Trophoblast cell (in vitro differentiated cells and primary cell): Measurements from ENCODE around the gene CCT6B.
"Not testable (repeated sequence)": the region's sequence is repeated elsewhere in the genome, so short reads cannot be mapped to it uniquely, and the experiment has no call there.

Experiments
- DNase-seq, 2 donors: peaks; one replicate each; pipeline ENCODE4 v3.0.0-alpha.2; 2016
- H2AFZ ChIP-seq: 2 replicates; pipeline ENCODE4 v1.6.1; 2013; ENCODE audit warnings: low read length, moderate library complexity, mild to moderate bottlenecking; ENCODE audit not compliant: insufficient read depth, poor library complexity
- H2AK5ac ChIP-seq: 2 replicates; pipeline ENCODE4 v1.6.1; 2013; ENCODE audit warnings: mild to moderate bottlenecking, low read length
- H2BK120ac ChIP-seq: 2 replicates; pipeline ENCODE4 v1.6.1; 2013; ENCODE audit warnings: low read length, mild to moderate bottlenecking, moderate library complexity; ENCODE audit not compliant: insufficient read depth, poor library complexity
- H2BK12ac ChIP-seq: 2 replicates; pipeline ENCODE4 v1.6.1; 2013; ENCODE audit warnings: mild to moderate bottlenecking, low read length, moderate library complexity
- H2BK5ac ChIP-seq: 2 replicates; pipeline ENCODE4 v1.6.1; 2013; ENCODE audit warnings: low read length, low read depth, moderate library complexity, mild to moderate bottlenecking; ENCODE audit not compliant: poor library complexity
- H3K14ac ChIP-seq: 2 replicates; pipeline ENCODE4 v1.6.1; 2013; ENCODE audit warnings: mild to moderate bottlenecking, low read length
- H3K18ac ChIP-seq: 2 replicates; pipeline ENCODE4 v1.6.1; 2013; ENCODE audit warnings: mild to moderate bottlenecking, low read length
- H3K23ac ChIP-seq: 2 replicates; pipeline ENCODE4 v1.6.1; 2013; ENCODE audit warnings: low read length
- H3K27ac ChIP-seq: 2 replicates; pipeline ENCODE4 v1.5.1; 2013; ENCODE audit warnings: low read depth, mild to moderate bottlenecking, inconsistent platforms, low read length, moderate library complexity
- H3K27me3 ChIP-seq: 2 replicates; pipeline ENCODE4 v1.6.1; 2013; ENCODE audit warnings: inconsistent platforms, mild to moderate bottlenecking, low read length, moderate library complexity; ENCODE audit not compliant: insufficient read depth
- H3K36me3 ChIP-seq, 2 experiments: 1 replicate in 1 of 2; 2 replicates in 1 of 2; pipeline ENCODE4 v1.6.1; 2013; ENCODE audit warnings: low read length in 2 of 2, mild to moderate bottlenecking in 2 of 2, moderate library complexity in 1 of 2; ENCODE audit not compliant: insufficient read depth in 2 of 2, control insufficient read depth in 1 of 2
- H3K4ac ChIP-seq: 2 replicates; pipeline ENCODE4 v1.6.1; 2013; ENCODE audit warnings: low read depth, mild to moderate bottlenecking, low read length, moderate library complexity
- H3K4me1 ChIP-seq, 2 experiments: 1 replicate in 1 of 2; 2 replicates in 1 of 2; pipeline ENCODE4 v1.6.1; 2013; ENCODE audit warnings: low read length in 2 of 2, mild to moderate bottlenecking in 2 of 2, moderate library complexity in 1 of 2; ENCODE audit not compliant: insufficient read depth in 2 of 2, control insufficient read depth in 1 of 2
- H3K4me2 ChIP-seq: 2 replicates; pipeline ENCODE4 v1.6.1; 2013; ENCODE audit warnings: inconsistent platforms, mild to moderate bottlenecking, low read length, moderate library complexity
- H3K4me3 ChIP-seq: 2 replicates; pipeline ENCODE4 v1.5.1; 2013; ENCODE audit warnings: mild to moderate bottlenecking, low read depth, low read length, inconsistent platforms
- H3K79me1 ChIP-seq: one replicate; pipeline ENCODE4 v1.6.1; 2013; ENCODE audit warnings: low read length
- H3K79me2 ChIP-seq: 2 replicates; pipeline ENCODE4 v1.6.1; 2013; ENCODE audit warnings: low read length, mild to moderate bottlenecking; ENCODE audit not compliant: control insufficient read depth, insufficient read depth, poor library complexity
- H3K9ac ChIP-seq: 2 replicates; pipeline ENCODE4 v1.6.1; 2013; ENCODE audit warnings: mild to moderate bottlenecking, low read length
- H3K9me3 ChIP-seq: 2 replicates; pipeline ENCODE4 v1.6.1; 2013; ENCODE audit warnings: low read depth, mild to moderate bottlenecking, control low read depth, inconsistent platforms, low read length; ENCODE audit not compliant: insufficient read depth
- H4K12ac ChIP-seq: 2 replicates; pipeline ENCODE4 v1.6.1; 2013; ENCODE audit warnings: low read depth, mild to moderate bottlenecking, low read length, moderate library complexity
- H4K8ac ChIP-seq: 2 replicates; pipeline ENCODE4 v1.6.1; 2013; ENCODE audit warnings: low read depth, mild to moderate bottlenecking, low read length, moderate library complexity
- H4K91ac ChIP-seq: one replicate; pipeline ENCODE4 v1.6.1; 2013; ENCODE audit warnings: low read depth, mild to moderate bottlenecking, low read length, moderate library complexity
- WGBS: extraction: QIAGEN DNeasy Blood & Tissue Kit; methylation state at CpG from one replicate; pipeline ENCODE4 v1.1.7; 2013; ENCODE audit warnings: missing lambda C conversion rate; ENCODE audit not compliant: insufficient read length, insufficient coverage; ENCODE audit errors: extremely low coverage; 5-methylcytosine and 5-hydroxymethylcytosine counted together

The CCT6B gene

DNA sequence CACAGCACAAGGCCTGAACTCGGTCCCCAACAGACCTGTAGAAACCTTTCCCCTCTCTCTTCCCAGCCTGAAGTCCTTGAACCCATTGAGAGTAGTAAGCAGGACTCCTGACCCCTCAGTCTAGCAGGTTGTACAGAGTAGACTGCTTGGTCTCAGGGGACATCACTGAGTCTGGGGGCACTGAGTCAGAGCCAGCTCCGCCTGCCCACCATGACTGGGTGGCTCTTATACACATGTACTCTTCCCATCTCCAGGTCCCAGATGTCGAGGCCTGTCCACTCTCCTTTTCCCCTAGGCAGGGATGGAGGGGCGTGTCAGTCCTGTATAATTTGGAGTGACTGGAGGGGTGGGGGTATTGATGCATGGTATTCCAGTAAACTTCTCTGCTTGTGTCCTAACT lies 42.5 kb upstream of the CCT6B start:
- Histone ChIP-seq H3K18ac (no peak overlapping the region), H2BK5ac (no peak overlapping the region), H3K23ac (no peak overlapping the region), H3K27me3 (no peaks in the 10 kb centered on the region), H3K4me1 (no peaks in the 10 kb centered on the region), H3K9me3 (no peaks in the 10 kb centered on the region), H3K27ac (no peak overlapping the region), H3K4me2 (no peak overlapping the region), H3K9ac (no peak overlapping the region), H3K79me2 (no peaks in the 10 kb centered on the region), H3K4me3 (no peak overlapping the region), H2BK12ac (no peak overlapping the region), H2AK5ac (no peak overlapping the region), H2BK120ac (no peak overlapping the region), H3K79me1 (no peaks in the 10 kb centered on the region), H3K4ac (no peak overlapping the region), H4K91ac (no peak overlapping the region), H3K14ac (no peak overlapping the region), H2AFZ (no peak overlapping the region), H4K8ac (no peak overlapping the region), H4K12ac (no peak overlapping the region), H3K36me3 (peaks cover 42 to 51% of the 10 kb centered on the region in 2 experiments)
- no peak for DNase-seq
- no CpG with 5 or more reads among the region's 4 CpGs for WGBS

- Histone ChIP-seq H4K91ac (no peak overlapping the region), H3K79me2 (no peaks in the 10 kb centered on the region), H3K27ac (no peak overlapping the region), H3K9me3 (no peaks in the 10 kb centered on the region), H2AFZ (no peak overlapping the region), H3K4me1 (peaks cover 0 to 3% of the 10 kb centered on the region in 2 experiments), H3K36me3 (peaks cover 49 to 55% of the 10 kb centered on the region in 2 experiments), H3K23ac (no peak overlapping the region), H4K12ac (no peak overlapping the region), H3K14ac (no peak overlapping the region), H2BK12ac (no peak overlapping the region), H3K4me2 (no peak overlapping the region), H3K18ac (no peak overlapping the region), H2BK120ac (no peak overlapping the region), H3K9ac (no peak overlapping the region), H4K8ac (no peak overlapping the region), H3K27me3 (no peaks in the 10 kb centered on the region), H3K4me3 (no peak overlapping the region), H2AK5ac (no peak overlapping the region), H3K4ac (no peak overlapping the region), H2BK5ac (no peak overlapping the region), H3K79me1 (no peaks in the 10 kb centered on the region)
- no peak for DNase-seq
- no CpG with 5 or more reads among the region's 15 CpGs for WGBS
Measured at GRCh38 chr17:35002876-35003551, 41.8 kb upstream of the CCT6B start.

GRCh38 chr17:35001549-35001948 lies 40.3 kb upstream of the CCT6B start:
- Histone ChIP-seq H2AK5ac (no peak overlapping the region), H4K8ac (no peak overlapping the region), H3K18ac (no peak overlapping the region), H3K27ac (no peak overlapping the region), H3K79me2 (no peaks in the 10 kb centered on the region), H4K91ac (no peak overlapping the region), H3K23ac (no peak overlapping the region), H3K4me1 (peaks cover 0 to 3% of the 10 kb centered on the region in 2 experiments), H3K4ac (no peak overlapping the region), H3K4me3 (no peak overlapping the region), H3K36me3 (peaks cover 50 to 69% of the 10 kb centered on the region in 2 experiments), H2BK120ac (no peak overlapping the region), H3K9ac (no peak overlapping the region), H3K9me3 (no peaks in the 10 kb centered on the region), H3K4me2 (no peak overlapping the region), H3K27me3 (no peaks in the 10 kb centered on the region), H2AFZ (no peak overlapping the region), H3K14ac (no peak overlapping the region), H2BK5ac (no peak overlapping the region), H2BK12ac (no peak overlapping the region), H3K79me1 (no peaks in the 10 kb centered on the region), H4K12ac (no peak overlapping the region)
- WGBS: no CpG with 5 or more reads among the region's 2 CpGs
- no peak for DNase-seq

DNA sequence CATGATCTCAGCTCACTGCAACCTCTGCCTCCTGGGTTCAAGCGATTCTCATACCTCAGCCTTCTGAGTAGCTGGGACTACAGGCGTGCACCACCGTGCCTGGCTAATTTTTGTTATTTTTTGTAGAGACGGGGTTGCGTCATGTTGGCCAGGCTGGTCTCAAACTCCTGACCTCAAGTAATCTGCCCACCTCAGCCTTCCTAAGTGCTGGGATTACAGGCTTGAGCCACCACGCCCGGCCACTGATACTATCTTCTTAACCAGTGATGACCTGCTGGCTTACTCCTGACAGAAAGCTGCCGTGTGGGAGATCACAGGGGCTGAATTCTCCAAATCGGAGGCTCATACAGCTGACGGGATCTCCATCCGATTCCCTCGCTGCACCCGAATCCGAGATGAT lies 39.7 kb upstream of the CCT6B start:
- H3K79me1 ChIP-seq, H2BK120ac ChIP-seq, H4K12ac ChIP-seq, H3K14ac ChIP-seq, H3K4me3 ChIP-seq, H3K4me2 ChIP-seq, H3K79me2 ChIP-seq, H2BK12ac ChIP-seq, DNase-seq, H3K27ac ChIP-seq, H3K23ac ChIP-seq, H3K9me3 ChIP-seq, H4K91ac ChIP-seq, H2AFZ ChIP-seq, H2BK5ac ChIP-seq, H3K4me1 ChIP-seq, H2AK5ac ChIP-seq, H4K8ac ChIP-seq, H3K27me3 ChIP-seq, H3K4ac ChIP-seq, H3K9ac ChIP-seq, H3K18ac ChIP-seq: not testable (repeated sequence)
- peaks cover 51 to 75% of the 10 kb centered on the region in 2 experiments for H3K36me3 ChIP-seq
- no CpG with 5 or more reads among the region's 14 CpGs for WGBS
